Hypothalamus (tissue), 51 donors: ENCODE results near the gene CPNE1.
A peak's percentile ranks its signal among the peaks of the same experiment; 100 is the strongest.

Source experiments
- DNase-seq, 51 donors: peaks; one replicate each; lab custom pipeline; 2025; lab: John Stamatoyannopoulos, UW

The CPNE1 gene

DNA sequence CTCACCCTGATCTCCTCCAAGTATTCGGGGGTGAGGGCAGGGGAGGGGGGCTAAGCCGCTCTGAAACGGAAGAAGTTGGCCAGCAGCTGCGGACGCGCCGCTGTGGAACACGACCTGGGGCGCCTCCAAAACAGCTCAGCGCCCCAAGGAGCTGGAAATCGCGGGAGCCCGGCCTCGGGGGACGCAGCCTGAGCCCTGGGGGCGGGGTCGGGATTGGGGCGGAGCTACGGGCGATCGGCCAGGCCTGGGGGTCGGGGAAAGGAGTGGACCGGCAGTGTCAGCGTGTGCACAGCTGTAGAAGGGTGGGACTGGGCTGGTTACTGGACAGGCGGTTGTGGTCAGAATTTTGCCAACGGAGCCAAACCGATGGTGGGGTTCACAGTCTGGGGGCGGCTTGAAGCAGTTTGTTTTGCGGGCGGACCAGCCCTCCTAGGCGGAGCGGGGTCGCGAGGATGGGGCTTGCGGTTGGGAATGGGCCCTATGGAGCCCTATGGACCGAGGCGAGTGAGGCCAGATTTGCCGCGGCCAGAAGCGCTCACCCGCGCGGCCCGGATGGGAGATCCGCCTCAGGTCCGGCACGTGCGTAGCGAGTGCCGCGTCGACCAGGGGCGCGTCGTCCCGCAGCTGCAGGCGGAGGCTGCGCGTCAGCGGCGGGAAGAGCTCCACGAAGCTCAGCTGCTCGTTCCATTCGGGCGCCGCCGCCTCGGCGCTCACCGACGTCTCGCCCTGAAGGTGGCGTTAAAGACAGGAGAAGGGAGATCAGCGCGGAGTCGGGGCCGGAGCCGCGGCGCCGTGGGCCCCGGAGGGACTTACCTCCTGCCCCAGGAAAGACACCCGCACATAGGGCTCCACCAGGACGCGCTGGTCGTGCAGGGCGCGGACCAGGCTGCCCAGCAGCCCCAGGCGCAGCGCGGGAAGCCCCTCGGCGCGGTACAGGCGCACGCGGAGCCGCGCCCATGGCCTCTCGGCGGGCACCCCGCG lies 63.4 kb downstream of the CPNE1 start:
- peak in 28 of 51 donors; percentile 4 to 62 (median 30) for DNase-seq

DNA sequence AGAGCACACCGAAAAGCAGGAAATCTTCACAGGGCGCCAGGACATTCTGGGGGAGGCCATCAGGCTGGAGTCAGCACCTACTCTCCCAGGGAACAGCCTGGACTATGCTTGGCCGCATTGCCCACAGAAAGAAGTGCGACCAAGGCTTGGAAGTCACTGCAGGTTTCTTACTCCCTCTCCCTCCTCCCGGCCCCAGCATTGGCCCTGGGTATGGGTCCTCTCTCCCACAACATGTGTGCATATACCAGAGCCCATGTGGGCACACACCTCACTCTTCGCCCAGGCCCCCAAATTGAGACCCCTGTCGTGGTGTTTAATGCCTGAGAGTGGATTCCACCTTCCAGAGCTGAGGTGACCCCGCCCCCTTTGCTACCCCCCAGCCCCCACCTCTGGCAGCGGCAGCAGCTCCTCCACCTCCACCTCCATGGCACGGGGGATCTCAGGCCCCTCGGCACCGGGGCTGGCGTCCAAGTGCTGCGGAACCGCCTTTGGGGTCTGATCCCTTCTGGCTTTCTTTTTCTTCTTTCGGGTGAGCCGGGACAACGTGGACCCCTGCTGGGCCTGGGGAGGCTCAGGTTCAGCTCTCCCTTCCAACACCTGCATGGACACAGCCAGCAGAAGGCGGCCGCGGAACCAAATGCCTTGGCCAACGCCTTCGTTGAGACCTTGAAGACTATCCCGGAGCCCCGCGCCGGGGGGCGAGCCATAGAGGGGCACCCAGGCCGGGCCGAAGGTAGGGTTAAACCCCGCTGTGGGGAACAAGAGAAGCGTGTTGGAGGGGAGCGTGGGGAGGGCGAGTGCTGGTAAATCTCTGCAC lies 64.3 kb downstream of the CPNE1 start:
- no peak for DNase-seq

DNA sequence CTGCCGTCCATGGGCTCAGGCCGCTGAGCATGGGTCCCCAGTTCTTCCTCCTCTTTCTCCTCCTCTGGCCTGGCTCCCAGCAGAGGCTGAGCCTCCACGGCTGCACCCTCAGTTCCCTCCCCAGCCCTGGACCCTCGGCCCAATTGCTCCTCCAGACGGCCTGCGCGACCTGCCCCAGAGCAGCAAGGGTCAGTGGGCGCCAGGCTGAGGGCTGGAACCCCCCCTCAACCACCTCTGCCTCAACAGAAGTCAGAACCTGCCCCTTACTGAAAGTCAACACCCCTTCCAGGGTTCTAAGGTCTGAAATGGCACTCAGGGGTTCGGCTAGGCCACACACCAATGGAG lies 65.0 kb downstream of the CPNE1 start:
- DNase-seq: no peak

DNA sequence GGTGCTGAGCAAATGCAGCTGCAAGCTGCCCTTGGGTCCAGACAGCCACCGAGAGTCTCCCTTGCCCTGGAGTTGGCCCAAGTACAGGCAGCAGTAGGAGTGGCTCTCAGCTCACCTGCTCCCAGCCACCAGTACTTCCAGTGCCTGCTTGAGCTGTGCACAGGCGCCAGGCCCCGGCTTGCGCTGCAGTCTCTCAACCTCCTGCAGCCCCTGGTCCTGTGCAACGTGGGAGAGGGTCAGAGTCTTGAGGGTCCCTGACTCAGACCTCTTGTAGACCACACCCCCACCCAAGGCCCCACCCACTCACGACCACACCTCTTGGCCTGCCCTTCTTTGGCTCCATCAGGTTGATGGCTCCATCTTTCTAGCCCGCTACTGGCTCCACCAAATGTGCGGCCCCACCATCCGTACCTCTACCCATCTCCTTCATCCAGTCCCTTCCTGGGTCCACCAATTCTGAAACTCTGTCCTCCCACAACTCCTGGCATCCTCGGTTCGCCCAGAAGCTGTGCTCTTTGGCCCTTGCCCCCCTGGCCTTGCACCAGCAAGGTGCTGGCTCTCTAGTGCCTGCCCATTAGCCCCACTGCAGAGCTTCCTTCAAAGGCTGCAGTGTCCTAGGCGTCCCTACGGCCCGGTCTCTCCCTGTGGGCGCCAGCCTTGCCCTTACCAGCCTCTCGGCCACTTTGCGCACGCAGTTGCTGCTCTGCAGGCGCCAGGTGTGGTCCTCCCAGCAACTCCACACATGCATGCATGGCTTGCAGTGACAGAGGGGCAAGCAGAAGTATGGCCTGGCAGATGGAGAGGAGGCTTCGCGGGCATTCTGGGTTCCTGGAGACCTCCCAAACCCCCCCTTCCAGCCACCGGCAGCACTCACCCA lies 65.6 kb downstream of the CPNE1 start:
- no peak for DNase-seq

DNA sequence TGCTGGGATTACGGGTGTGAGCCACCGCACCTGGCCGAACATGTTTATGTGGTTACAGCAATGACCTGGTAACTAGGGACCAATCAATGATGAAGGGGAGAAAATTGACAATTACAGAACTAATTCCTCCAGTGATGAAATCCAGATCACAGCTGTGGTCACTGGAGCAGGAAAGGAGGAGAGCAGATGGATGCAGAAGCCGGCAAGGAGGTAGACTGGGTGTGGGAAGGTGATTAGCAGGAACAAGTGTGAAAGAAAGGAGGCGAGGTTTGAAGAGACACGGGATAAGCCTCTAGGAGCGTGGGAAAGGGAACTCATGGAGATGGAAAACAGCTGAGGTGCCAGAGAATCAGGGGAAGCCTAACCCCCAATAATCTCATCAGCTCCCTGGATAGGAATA lies 66.2 kb downstream of the CPNE1 start:
- no peak for DNase-seq

DNA sequence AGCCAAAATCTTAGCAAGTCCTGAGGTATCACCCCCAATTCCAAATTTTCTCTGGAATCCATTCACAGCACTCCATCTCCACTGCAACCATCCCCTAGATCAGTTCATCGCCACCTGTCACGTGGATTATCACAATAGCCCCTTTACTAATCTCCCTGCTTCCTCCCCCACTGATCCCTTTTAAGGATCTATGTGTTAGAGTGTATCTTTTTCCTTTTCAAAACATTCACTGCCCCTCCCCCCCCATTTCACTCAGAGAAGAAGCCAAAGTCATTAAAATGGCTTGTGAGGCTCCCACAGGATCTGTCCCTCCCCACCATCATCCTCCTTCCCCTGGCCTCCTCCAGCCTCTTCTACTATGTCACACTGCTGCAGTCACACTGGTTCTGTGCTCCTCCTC lies 67.5 kb downstream of the CPNE1 start:
- no peak for DNase-seq

DNA sequence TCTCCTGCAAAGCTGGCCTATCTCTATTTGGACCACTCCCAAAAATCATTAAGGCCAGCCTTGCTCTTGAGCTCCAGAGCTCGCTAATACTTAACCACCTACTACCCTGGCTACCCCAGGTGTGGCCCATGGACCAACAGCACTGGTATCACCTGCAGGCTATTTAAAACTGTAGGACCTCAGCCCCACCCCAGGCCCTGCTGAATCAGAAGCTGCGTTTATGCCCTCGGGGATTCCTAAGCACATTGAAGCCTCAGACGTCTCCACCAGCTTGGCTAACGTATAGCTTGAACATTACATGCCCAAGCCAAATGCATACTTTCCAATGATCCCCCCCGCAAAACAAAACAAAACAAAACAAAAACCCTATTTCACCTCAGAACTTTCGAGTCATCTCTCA lies 68.8 kb downstream of the CPNE1 start:
- DNase-seq: no peak

DNA sequence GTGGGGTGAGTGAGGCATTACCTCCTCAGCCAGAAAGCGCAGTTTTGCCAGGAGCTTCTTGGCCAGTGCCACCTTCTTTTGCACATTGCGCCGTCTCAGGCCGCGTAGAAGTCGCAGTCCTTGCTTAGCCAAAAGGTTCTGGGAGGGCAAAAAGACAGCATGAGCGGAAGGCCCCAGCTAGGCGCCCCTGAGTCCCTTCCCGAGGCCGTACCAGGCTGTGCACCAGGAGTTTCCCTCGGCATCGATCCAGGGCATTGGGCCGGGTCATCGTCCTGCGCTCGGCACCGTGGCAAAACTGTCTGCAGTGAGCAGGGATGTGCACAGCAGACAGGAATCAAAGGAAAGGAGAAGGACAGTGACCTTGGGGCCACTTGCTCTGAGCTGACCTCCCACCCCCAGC lies 69.2 kb downstream of the CPNE1 start:
- DNase-seq: no peak

DNA sequence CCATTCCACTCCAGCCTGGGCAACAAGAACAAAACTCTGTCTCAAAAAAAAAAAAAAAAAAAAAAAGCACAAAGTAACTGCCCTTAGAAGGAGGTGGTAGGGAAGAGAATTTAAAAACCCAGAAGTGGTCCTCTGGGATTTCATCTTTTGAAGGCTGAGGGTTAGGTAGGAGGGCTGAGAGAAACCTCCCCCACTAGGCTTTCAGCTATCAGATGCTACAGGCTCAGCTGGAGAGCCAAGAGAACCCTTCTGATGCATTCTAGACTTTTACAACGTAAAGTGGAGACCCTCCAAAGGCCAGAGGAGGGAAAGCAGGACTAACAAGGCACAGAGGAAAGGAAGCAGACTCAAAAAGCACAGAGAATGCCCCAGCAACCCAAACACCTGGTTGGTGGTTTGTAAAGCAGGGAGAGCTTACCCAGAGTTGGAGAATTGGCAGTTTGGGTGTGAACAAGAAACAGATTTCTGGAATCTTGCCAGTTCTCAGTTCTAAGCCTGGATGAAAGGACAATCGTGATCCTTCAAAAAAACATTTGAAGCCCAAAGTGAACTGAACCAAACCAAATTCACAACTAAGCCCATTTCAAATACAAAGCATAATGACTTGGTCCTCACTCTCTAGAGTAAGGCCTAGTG lies 72.2 kb downstream of the CPNE1 start:
- DNase-seq: no peak

DNA sequence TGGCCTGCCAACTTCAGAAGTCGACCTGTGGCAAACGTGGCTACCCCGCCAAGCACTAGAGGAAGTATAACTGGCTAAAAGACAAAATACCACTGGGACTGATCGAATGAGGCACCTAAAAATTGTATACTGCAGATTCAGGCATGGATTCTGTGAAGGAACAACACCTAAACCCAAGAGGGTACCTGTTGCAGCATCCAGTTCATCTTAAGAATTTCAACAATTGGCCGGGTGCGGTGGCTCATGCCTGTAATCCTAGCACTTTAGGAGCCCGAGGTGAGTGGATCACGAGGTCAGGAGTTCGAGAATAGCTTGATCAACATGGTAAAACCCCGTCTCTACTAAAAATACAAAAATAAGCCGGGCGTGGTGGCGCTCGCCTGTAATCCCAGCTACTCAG lies 76.3 kb downstream of the CPNE1 start:
- no peak for DNase-seq

DNA sequence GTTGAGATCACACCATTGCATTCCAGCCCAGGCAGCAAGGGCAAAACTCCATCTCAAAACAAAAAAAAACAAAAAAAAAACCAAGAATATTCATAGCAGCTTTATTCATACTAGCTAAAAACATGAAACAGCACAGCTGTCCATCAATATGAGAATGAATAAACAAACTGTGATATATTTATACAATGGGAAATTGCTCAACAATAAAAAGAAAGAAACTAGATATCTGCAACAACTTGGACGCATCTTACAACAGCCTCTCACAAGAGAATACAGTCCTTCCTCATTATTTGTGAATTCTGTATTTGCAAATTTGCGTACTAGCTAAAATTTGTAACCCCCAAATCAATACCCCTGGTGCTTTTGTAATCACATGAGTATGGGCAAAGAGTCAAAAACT lies 77.3 kb downstream of the CPNE1 start:
- no peak for DNase-seq

DNA sequence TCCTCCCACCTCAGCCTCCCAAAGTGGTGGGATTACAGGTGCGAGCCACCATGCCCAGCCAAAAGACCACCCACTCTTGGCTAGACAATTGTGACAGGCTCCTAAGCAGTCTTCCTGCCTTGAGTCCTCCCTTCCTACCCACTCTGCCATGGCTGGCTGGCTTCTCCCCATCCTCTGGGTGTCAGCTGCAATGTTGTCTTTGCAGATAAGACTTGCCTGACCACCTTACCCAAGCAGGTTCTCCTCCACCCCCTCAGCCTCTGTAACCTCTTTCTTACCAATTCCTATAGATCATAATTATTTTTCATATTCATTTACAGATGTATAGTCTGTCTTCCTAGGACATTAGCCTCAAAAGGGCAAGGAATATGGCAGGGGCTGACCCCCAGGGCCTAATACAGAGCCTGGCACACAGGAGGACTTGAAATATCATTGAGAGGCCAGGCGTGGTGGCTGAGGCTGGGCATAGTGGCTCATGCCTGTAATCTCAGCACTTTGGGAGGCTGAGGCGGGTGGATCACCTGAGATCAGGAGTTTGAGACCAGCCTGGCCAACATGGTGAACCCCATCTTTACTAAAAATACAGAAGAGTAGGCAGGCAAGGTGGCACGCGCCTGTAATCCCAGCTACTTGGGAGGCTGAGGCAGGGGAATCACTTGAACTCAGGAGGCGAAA lies 77.8 kb downstream of the CPNE1 start:
- no peak for DNase-seq

DNA sequence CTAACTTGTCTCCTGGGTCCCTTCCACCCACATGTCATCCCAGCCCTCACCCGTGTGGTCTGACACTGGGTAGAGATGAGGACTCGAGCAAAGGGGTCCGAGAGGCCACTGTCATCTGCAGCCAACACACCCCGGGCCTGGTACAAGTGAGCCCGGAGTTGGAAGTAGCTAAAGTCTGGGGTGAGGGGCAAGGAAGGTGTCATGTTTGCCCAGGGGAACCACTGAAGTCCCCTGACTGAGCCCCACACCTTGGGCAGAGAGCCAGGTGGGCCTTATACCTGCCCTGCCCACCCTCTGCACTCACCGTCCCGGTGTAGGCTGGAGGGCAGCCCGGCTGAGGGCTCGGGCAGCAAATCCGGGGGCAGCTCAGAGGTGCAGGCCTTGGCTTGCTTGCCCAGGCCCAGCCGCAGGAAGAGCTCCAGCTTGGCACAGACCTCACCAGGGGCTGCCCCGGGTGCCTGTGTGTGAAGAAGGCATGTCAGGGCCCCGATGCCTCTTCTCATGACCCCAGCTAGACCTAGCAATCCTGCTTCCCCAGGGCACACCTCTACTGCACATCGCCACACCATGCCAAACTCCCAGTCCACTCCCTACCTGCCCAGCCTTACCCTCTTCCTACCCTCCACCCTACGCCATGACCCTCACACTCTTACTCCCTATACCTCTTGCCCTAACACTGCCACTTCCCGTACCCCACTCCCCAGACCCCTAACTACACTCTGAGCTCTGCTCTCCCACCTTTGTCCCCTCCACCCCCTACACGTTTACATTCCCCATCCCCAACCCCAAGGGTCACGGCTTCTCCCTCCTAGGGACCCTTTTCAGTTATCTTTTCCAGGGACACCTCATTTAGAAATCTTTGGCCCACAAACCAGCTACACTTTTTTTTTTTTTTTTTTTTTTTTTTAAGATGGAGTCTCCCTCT lies 80.8 kb downstream of the CPNE1 start:
- DNase-seq: no peak

DNA sequence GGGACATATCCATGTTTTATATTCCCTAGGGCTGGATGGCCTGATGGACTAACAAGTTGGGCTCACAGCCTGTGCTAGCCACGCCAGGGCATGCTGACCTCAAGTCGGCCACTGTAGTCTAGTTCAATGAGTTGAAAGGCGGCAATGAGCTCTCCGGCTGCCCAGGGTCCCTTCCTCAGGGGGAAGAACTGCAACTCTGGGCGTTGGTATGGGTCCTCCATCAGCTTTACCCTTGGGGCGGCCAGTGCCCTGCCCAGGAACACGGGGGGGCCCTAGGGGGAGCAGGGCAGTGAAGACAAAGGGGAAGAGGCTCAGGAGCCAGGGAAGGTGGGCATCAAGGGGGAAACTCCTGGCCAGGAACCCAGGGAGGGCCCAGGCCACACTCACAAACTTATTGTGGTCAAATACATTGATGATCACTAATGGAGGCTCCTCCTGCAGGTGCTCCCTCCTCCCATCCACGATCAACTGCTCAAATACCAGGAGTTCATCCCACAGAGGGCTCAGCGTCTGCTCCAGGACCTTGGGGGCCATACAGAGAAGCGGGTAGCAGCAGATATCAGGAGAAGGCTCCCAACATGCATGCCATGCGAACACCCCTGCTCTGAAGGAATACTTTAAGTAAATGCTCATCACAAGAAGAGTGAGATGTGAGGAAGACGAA lies 81.8 kb downstream of the CPNE1 start:
- DNase-seq: no peak

DNA sequence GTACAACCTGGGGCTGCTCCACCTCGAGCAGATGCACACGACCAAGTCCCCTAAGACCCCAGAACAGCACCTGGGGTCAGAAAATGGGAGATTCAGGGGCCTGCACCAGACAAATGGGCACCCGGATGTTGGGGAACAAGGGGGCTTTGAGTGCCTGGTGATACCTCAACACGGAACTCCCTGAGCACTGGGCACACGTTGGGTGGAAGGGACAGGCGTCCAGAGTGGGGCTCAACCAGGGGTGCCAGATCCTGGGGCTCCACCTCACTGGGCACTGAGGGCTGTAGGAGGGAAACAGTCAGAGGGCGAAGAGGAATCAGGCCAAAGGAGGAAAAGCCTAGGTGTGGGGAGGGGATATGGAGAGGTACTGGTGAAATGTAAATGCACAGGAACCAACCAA lies 82.6 kb downstream of the CPNE1 start:
- DNase-seq: no peak

DNA sequence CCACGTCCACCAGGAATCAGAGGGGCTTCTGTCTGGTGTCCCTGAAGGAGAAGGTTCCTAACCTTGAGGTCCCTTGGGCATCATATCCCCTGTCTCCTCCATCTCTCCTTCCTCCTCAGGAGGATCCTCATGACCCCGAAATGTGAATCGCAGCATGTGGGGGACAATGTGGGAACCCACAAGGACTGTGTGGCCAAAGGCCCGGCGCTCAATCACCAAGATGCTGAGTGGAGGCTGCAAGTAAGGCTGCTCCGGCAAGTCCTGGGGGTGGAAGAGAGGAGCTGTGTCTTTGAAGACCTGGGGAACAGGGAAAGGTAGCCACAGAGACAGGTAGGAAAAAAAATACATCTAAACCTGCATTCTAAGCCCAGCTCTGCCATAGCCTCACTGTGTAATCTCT lies 85.5 kb downstream of the CPNE1 start:
- no peak for DNase-seq

DNA sequence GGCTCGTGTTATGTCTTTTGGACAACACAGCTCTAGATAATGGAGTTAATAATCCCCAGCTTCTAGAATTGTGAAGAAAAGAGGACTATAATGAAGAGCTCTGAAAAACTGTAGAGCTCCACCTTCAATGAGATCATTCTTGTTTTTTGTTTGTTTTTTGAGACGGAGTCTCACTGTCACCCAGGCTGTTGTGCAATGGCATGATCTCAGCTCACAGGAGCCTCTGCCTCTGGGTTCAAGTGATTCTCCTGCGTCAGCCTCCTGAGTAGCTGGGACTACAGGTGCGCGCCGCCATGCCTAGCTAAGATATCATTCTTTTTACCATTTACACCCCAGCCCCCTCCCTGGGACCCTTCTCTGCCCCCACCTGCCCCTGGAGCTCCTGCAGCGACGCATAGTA lies 86.2 kb downstream of the CPNE1 start:
- DNase-seq: no peak

DNA sequence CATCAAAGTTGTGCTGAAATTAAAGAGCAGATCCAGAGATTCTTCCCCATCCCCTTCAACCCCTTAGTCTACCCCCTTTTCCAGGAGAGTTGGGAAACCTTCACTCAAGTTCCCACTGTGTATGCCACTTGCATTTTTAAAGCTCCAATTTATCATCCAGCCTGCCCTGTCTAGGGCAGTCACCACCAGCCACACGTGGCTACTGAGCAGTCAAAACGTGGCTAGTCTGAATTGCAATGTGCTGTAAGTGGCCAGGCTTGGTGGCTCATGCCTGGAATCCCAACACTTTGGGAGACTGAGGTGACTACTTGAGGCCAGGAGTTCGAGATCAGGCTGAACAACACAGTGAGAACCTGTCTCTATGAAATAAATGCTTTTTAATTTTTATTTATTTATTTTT lies 87.9 kb downstream of the CPNE1 start:
- no peak for DNase-seq
